ENCODE results near the gene ZFP37.
"Not testable (repeated sequence)": the region's sequence is repeated elsewhere in the genome, so short reads cannot be mapped to it uniquely, and the experiment has no call there.

Gene ZFP37

GRCh38 chr9:113056191-113057106, at the start of gene ZFP37:
TSS of gene ZFP37 (minus strand) at chr9:113056724. CDS start at chr9:113056688, 36 bp downstream.
- peak within 1 kb of the TSS; percentile 72 for H3K27ac ChIP-seq
- TF ChIP-seq CTCF (conservative IDR thresholded peaks at IDR 0.05): no peak

- H3K27ac ChIP-seq: not testable (repeated sequence)
Observed at GRCh38 chr9:113105345-113105744, 48.8 kb upstream of the ZFP37 start.

- no peak overlapping the region for H3K27ac ChIP-seq
- no peak for TF ChIP-seq CTCF (conservative IDR thresholded peaks at IDR 0.05)
Observed at GRCh38 chr9:113095561-113095960, 39.0 kb upstream of the ZFP37 start.

GRCh38 chr9:113089924-113090323, 33.4 kb upstream of the ZFP37 start:
- not testable (repeated sequence) for H3K27ac ChIP-seq

- H3K27ac ChIP-seq: not testable (repeated sequence)
Observed at GRCh38 chr9:113089143-113089505, 32.6 kb upstream of the ZFP37 start.

GRCh38 chr9:113088456-113089142, 32.1 kb upstream of the ZFP37 start:
- not testable (repeated sequence) for H3K27ac ChIP-seq

- H3K27ac ChIP-seq: not testable (repeated sequence)
Observed at GRCh38 chr9:113062932-113063310, 6.4 kb upstream of the ZFP37 start.

- not testable (repeated sequence) for H3K27ac ChIP-seq
Observed at GRCh38 chr9:113062256-113062931, 5.9 kb upstream of the ZFP37 start.

- H3K27ac ChIP-seq: not testable (repeated sequence)
Observed at GRCh38 chr9:113061072-113061850, 4.7 kb upstream of the ZFP37 start.

- H3K27ac ChIP-seq: not testable (repeated sequence)
Observed at GRCh38 chr9:113059581-113060284, 3.2 kb upstream of the ZFP37 start.

GRCh38 chr9:113057193-113057592, 669 bp upstream of the ZFP37 start:
- no peak for TF ChIP-seq CTCF (conservative IDR thresholded peaks at IDR 0.05)
- H3K27ac ChIP-seq: peak overlapping the region; percentile 72
